Transverse colon (tissue), 4 donors: ENCODE measurements around the gene HPS1.

Experiments
- CTCF ChIP-seq, 5 experiments: fragments of 200-600 bp in 3 of 5; fragments of 450-650 bp in 2 of 5; sonication (generic) in 3 of 5; IDR thresholded peaks; 1 replicate in 2 of 5; 2 replicates in 3 of 5; pipeline ENCODE4 v1.5.1; 2016 to 2017; ENCODE audit warnings: antibody characterized with exemption in 5 of 5, inconsistent platforms in 3 of 5, mild to moderate bottlenecking in 2 of 5, moderate library complexity in 1 of 5
- EP300 ChIP-seq: sonication (generic); formaldehyde crosslinking; IDR thresholded peaks from one replicate; pipeline ENCODE4 v1.6.1; 2017; ENCODE audit warnings: antibody characterized with exemption, low read depth
- POLR2A ChIP-seq: fragments of 450-650 bp; IDR thresholded peaks from one replicate; pipeline ENCODE4 v1.6.1; 2016; ENCODE audit warnings: antibody characterized with exemption, mild to moderate bottlenecking, moderate library complexity
- POLR2AphosphoS5 ChIP-seq, 3 donors: sonication (generic); formaldehyde crosslinking; IDR thresholded peaks; one replicate each; pipeline ENCODE4 v1.6.1; 2016; ENCODE audit warnings: antibody characterized with exemption in 3 of 3

GRCh38 chr10:98407017-98407743 lies 39.6 kb downstream of the HPS1 start:
- no peak for TF ChIP-seq CTCF (IDR thresholded peaks at IDR 0.05)
- no peak for TF ChIP-seq POLR2A
- TF ChIP-seq EP300 = no peak
- no peak for TF ChIP-seq POLR2AphosphoS5 (IDR thresholded peaks at IDR 0.05)
